Measurements from ENCODE around the gene ENO1.
A peak's percentile ranks its signal among the peaks of the same experiment; 100 is the strongest.

The ENO1 gene

GRCh38 chr1:8870103-8870502 is 8.4 kb downstream of the ENO1 start:
- no peak for DNase-seq

- no peak for DNase-seq
These were observed 10.5 kb downstream of the ENO1 start for GRCh38 chr1:8867878-8868567.

GRCh38 chr1:8866792-8867415 is 11.6 kb downstream of the ENO1 start:
- no peak for DNase-seq

- no peak for DNase-seq
These were observed 12.2 kb downstream of the ENO1 start for GRCh38 chr1:8866173-8866791.

GRCh38 chr1:8864713-8865344 is 13.7 kb downstream of the ENO1 start:
- DNase-seq = no peak

GRCh38 chr1:8863794-8864233 is 14.7 kb downstream of the ENO1 start:
- DNase-seq = no peak

- DNase-seq = no peak
These were observed 15.3 kb downstream of the ENO1 start for GRCh38 chr1:8863138-8863537.

GRCh38 chr1:8862528-8862927 is 16.0 kb downstream of the ENO1 start:
- no peak for DNase-seq

- DNase-seq = no peak
These were observed 17.6 kb downstream of the ENO1 start for GRCh38 chr1:8860738-8861516.

GRCh38 chr1:8858888-8859706 is 19.4 kb downstream of the ENO1 start:
- peak; percentile 63 for DNase-seq

GRCh38 chr1:8858112-8858668 is 20.3 kb downstream of the ENO1 start:
- DNase-seq = peak; percentile 84

GRCh38 chr1:8856689-8857412 is 21.6 kb downstream of the ENO1 start:
- no peak for DNase-seq

- DNase-seq = no peak
These were observed 24.2 kb downstream of the ENO1 start for GRCh38 chr1:8854240-8854639.

- DNase-seq = no peak
These were observed 27.4 kb downstream of the ENO1 start for GRCh38 chr1:8851060-8851459.

- DNase-seq = peak; percentile 86
These were observed 29.7 kb downstream of the ENO1 start for GRCh38 chr1:8848663-8849386.

- DNase-seq = no peak
These were observed 30.5 kb downstream of the ENO1 start for GRCh38 chr1:8847990-8848389.

- DNase-seq = no peak
These were observed 32.2 kb downstream of the ENO1 start for GRCh38 chr1:8846263-8846662.

GRCh38 chr1:8845104-8846097 is 33.1 kb downstream of the ENO1 start:
- no peak for DNase-seq

- DNase-seq = no peak
These were observed 33.9 kb downstream of the ENO1 start for GRCh38 chr1:8844501-8845006.

Data from fibroblast of skin of right biceps (primary cell).